LNCaP clone FGC (cell line): Measurements from ENCODE around the gene SDCCAG8.

Experiments
- DNase-seq: peaks from one replicate; pipeline ENCODE4 v3.0.0-alpha.2; 2011; ENCODE audit warnings: low read depth
- H3K4me3 ChIP-seq: 2 replicates; pipeline ENCODE4 v1.5.1; 2011; ENCODE audit warnings: mild to moderate bottlenecking, low read depth, low read length, control low read depth
- CTCF ChIP-seq: IDR thresholded peaks from 2 replicates; pipeline ENCODE4 v1.5.1; 2012; ENCODE audit warnings: mild to moderate bottlenecking; ENCODE audit not compliant: control insufficient read depth, insufficient read depth; ENCODE audit errors: extremely low read depth

Gene SDCCAG8

GRCh38 chr1:243420016-243420945 lies 164.4 kb downstream of the SDCCAG8 start:
- no peak for DNase-seq
- no peak overlapping the region for H3K4me3 ChIP-seq
- no peak for TF ChIP-seq CTCF

GRCh38 chr1:243420946-243421685 lies 165.3 kb downstream of the SDCCAG8 start:
- no peak for DNase-seq
- H3K4me3 ChIP-seq: 0 out of 2 replicates have a peak overlapping the region, but pooled peaks have one; percentile 1

GRCh38 chr1:243421784-243422183 lies 165.9 kb downstream of the SDCCAG8 start:
- DNase-seq: peak; percentile 43
- H3K4me3 ChIP-seq: peak overlapping the region; percentile 1; the same call in 1 of the 2 replicates
- no peak for TF ChIP-seq CTCF

More at GRCh38 chr1:243420946-243421685, 165.3 kb downstream of the SDCCAG8 start:
- no peak for TF ChIP-seq CTCF

GRCh38 chr1:243422362-243422761 lies 166.5 kb downstream of the SDCCAG8 start:
- H3K4me3 ChIP-seq: no peak overlapping the region
- no peak for TF ChIP-seq CTCF
- no peak for DNase-seq

- no peak overlapping the region for H3K4me3 ChIP-seq
- no peak for DNase-seq
- TF ChIP-seq CTCF: no peak
These were observed 172.2 kb downstream of the SDCCAG8 start for GRCh38 chr1:243428084-243428483.

- no peak for TF ChIP-seq CTCF
- DNase-seq: no peak
- no peak overlapping the region for H3K4me3 ChIP-seq
These were observed 172.9 kb downstream of the SDCCAG8 start for GRCh38 chr1:243428617-243429342.
